HepG2 (cell line): Measurements from ENCODE around the gene SLC35B1. TPM values are rescaled to one million over a fixed set of nuclear protein-coding genes. Genes with fewer than 3 reads are reported as not detected.

ENCODE experiments used
- ATF2 ChIP-seq: sonication (generic); formaldehyde crosslinking; IDR thresholded peaks from 2 replicates; pipeline ENCODE4 v1.4.0; 2020; ENCODE audit warnings: missing genetic modification reagents
- CBFB ChIP-seq: sonication (generic); formaldehyde crosslinking; IDR thresholded peaks from 2 replicates; pipeline ENCODE4 v1.4.0; 2020; ENCODE audit warnings: missing genetic modification reagents
- DBP ChIP-seq: sonication (generic); formaldehyde crosslinking; IDR thresholded peaks from 2 replicates; pipeline ENCODE4 v1.4.0; 2020; ENCODE audit warnings: missing genetic modification reagents; ENCODE audit errors: not compliant biosample characterization
- ERF ChIP-seq: IDR thresholded peaks from 2 replicates; pipeline ENCODE4 v1.6.1; 2018; ENCODE audit warnings: missing biosample characterization, missing genetic modification reagents
- FOXC1 ChIP-seq: sonication (generic); formaldehyde crosslinking; IDR thresholded peaks from 2 replicates; pipeline ENCODE4 v1.8.0; 2022; ENCODE audit warnings: mild to moderate bottlenecking, missing genetic modification reagents, borderline replicate concordance
- GPN1 ChIP-seq: sonication (generic); formaldehyde crosslinking; IDR thresholded peaks from 2 replicates; pipeline ENCODE4 v1.5.1; 2020; ENCODE audit warnings: missing genetic modification reagents, borderline replicate concordance
- ISL2 ChIP-seq: sonication (generic); formaldehyde crosslinking; IDR thresholded peaks from 2 replicates; pipeline ENCODE4 v1.5.0; 2020; ENCODE audit warnings: missing genetic modification reagents
- KDM3A ChIP-seq: IDR thresholded peaks from 2 replicates; pipeline ENCODE4 v1.6.1; 2018; ENCODE audit warnings: low read depth, missing compliant biosample characterization
- KDM6A ChIP-seq: IDR thresholded peaks from 2 replicates; pipeline ENCODE4 v1.6.1; 2016; ENCODE audit warnings: low read depth
- KLF9 ChIP-seq: IDR thresholded peaks from 2 replicates; pipeline ENCODE4 v1.6.1; 2016; ENCODE audit warnings: low read depth
- MXD3 ChIP-seq: IDR thresholded peaks from 2 replicates; pipeline ENCODE4 v1.6.1; 2016; ENCODE audit warnings: mild to moderate bottlenecking, missing biosample characterization, missing genetic modification reagents
- NFE2 ChIP-seq: sonication (generic); formaldehyde crosslinking; IDR thresholded peaks from 2 replicates; pipeline ENCODE4 v1.4.0; 2020; ENCODE audit warnings: missing genetic modification reagents
- PLSCR1 ChIP-seq: sonication (generic); formaldehyde crosslinking; IDR thresholded peaks from 2 replicates; pipeline ENCODE4 v1.5.0; 2020; ENCODE audit warnings: missing genetic modification reagents, mild to moderate bottlenecking, borderline replicate concordance
- PRMT3 ChIP-seq: sonication (generic); formaldehyde crosslinking; IDR thresholded peaks from 2 replicates; pipeline ENCODE4 v1.8.1; 2022; ENCODE audit warnings: low read depth, mild to moderate bottlenecking, moderate library complexity, missing genetic modification reagents, borderline replicate concordance
- RBFOX2 ChIP-seq: fragments of 200-400 bp; formaldehyde crosslinking; IDR thresholded peaks from 2 replicates; pipeline ENCODE4 v1.6.1; 2017; ENCODE audit warnings: low read depth, mild to moderate bottlenecking, low read length
- RBM39 ChIP-seq: fragments of 200-400 bp; formaldehyde crosslinking; IDR thresholded peaks from one replicate; pipeline ENCODE4 v1.6.1; 2018; ENCODE audit warnings: antibody characterized with exemption, mild to moderate bottlenecking, low read depth, low read length; ENCODE audit not compliant: poor library complexity, severe bottlenecking
- ZBED4 ChIP-seq: sonication (generic); formaldehyde crosslinking; IDR thresholded peaks from 2 replicates; pipeline ENCODE4 v1.4.0; 2020; ENCODE audit warnings: missing genetic modification reagents, borderline replicate concordance
- ZNF101 ChIP-seq: sonication (generic); formaldehyde crosslinking; IDR thresholded peaks from 2 replicates; pipeline ENCODE4 v1.4.0; 2020; ENCODE audit warnings: mild to moderate bottlenecking, low read depth, missing genetic modification reagents, borderline replicate concordance
- ZNF326 ChIP-seq: sonication (generic); formaldehyde crosslinking; IDR thresholded peaks from 2 replicates; pipeline ENCODE4 v1.4.0; 2020; ENCODE audit warnings: missing genetic modification reagents, borderline replicate concordance
- ZNF432 ChIP-seq: sonication (generic); formaldehyde crosslinking; IDR thresholded peaks from 2 replicates; pipeline ENCODE4 v1.5.0; 2020; ENCODE audit warnings: missing genetic modification reagents, mild to moderate bottlenecking, borderline replicate concordance
- ZNF556 ChIP-seq: sonication (generic); formaldehyde crosslinking; IDR thresholded peaks from 2 replicates; pipeline ENCODE4 v1.4.0; 2020; ENCODE audit warnings: mild to moderate bottlenecking, missing genetic modification reagents, borderline replicate concordance
- polyA plus RNA-seq, 8 experiments: library from polyadenylated mRNA; depleted of rRNA in 3 of 8; stranded (reverse) in 7 of 8; unstranded in 1 of 8; fragments of >200 nt; fragmentation: Illumina TruSeq in 4 of 8; extraction: Trizol in 4 of 8; gene quantifications; 2 replicates each; pipeline versions ENCODE4 v1.2.1 to v1.2.3, GENCODE V29; 2011 to 2016; ENCODE audit warnings: low read depth in 4 of 8, missing spikeins in 1 of 8, mixed read lengths in 1 of 8; ENCODE audit not compliant: insufficient read depth in 1 of 8
- total RNA-seq, 5 experiments: library from RNA; depleted of rRNA; stranded (reverse); fragments of >200 nt; fragmentation: Illumina TruSeq; extraction: Trizol; gene quantifications; 2 replicates each; pipeline ENCODE4 v1.2.3, GENCODE V29; 2016; ENCODE audit warnings: low read depth in 1 of 5

SLC35B1 gene
- total and polyA plus RNA-seq, 2 of the 13 experiments (the other 11 are each of a cell fraction or from before 2014, with no cell fraction given), result 99.6 to 113 TPM

- TF ChIP-seq ATF2 (CRISPR knock-in tag), result peak; percentile 92
- peak; percentile 97; the same call in 1 of the 2 replicates for TF ChIP-seq PLSCR1 (CRISPR knock-in tag)
- peak; percentile 84; the same call in 1 of the 2 replicates for TF ChIP-seq CBFB (CRISPR knock-in tag)
- peak; percentile 95 for TF ChIP-seq ZBED4 (CRISPR knock-in tag)
- peak; percentile 97 for TF ChIP-seq ERF
- TF ChIP-seq KDM3A (CRISPR knock-in tag), result peak; percentile 75; the same call in 1 of the 2 replicates
- TF ChIP-seq GPN1 (CRISPR knock-in tag), result no peak; the same call in 1 of the 2 replicates
- no peak for TF ChIP-seq ZNF101 (CRISPR knock-in tag)
- TF ChIP-seq ZNF432, result no peak
- TF ChIP-seq KLF9 (CRISPR knock-in tag), result peak; percentile 97
- TF ChIP-seq ZNF556 (CRISPR knock-in tag), result peak; percentile 95
- peak; percentile 66 for TF ChIP-seq ISL2 (CRISPR knock-in tag)
- no peak for TF ChIP-seq ZNF326 (CRISPR knock-in tag)
- TF ChIP-seq KDM6A (CRISPR knock-in tag), result no peak; the same call in 1 of the 2 replicates
- TF ChIP-seq RBFOX2, result peak; percentile 86
- peak; percentile 22; the same call in 1 of the 2 replicates for TF ChIP-seq PRMT3 (CRISPR knock-in tag)
- peak; percentile 78 for TF ChIP-seq RBM39
- TF ChIP-seq MXD3 (CRISPR knock-in tag), result peak; percentile 97
- TF ChIP-seq NFE2 (CRISPR knock-in tag), result no peak
- peak; percentile 50 for TF ChIP-seq DBP
- peak; percentile 100 for TF ChIP-seq FOXC1
These were observed 29.6 kb downstream of the SLC35B1 start, which contains the start of gene SPOP (continued) for GRCh38 chr17:49677933-49678847.
